ENCODE results near the gene CLK2. TPM values are rescaled to one million over a fixed set of nuclear protein-coding genes. Genes with fewer than 3 reads are reported as not detected.
A peak's percentile ranks its signal among the peaks of the same experiment; 100 is the strongest.

CLK2 gene
- total and polyA plus RNA-seq, 2 of the 13 experiments (the other 11 are each of a cell fraction or from before 2014, with no cell fraction given), result 20.1 to 73.5 TPM

DNA sequence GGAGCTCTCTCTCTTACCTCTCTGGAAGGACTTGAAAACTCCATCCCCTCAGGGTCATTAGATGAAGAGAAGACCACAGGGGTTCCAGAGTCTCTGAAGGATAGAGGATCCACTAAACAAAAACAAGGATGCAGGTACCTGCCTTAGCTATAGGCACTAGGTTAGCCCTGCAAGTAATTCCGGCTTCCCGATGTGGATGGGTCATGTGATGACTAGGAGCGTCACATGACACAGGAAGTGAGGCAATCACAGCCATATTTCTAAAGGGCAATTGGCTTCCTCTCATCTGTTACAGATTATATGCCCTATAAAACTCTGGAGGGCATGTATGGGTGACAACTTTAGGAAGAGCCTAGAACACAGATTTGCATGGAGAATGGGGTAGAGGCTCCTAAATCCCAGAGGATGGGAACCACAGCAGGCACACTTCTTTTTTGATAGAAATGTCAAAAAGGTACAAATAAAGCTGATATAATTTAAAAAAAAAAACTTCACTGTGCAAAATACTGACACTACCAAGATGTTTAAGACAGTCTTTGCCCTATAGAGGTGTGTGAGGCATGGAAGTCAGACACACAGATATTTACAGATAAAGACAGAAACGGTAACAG, 32.1 kb downstream of the CLK2 start (continued):
- TF ChIP-seq ZNF761 (CRISPR knock-in tag; conservative IDR thresholded peaks at IDR 0.05) (no peak), NCOA2 (CRISPR knock-in tag; IDR thresholded peaks at IDR 0.05) (0 out of 2 replicates have a peak, but pooled peaks have one; percentile 14), IRF2 (CRISPR knock-in tag; IDR thresholded peaks at IDR 0.05) (peak; percentile 91), ZNF143 (CRISPR knock-in tag; IDR thresholded peaks at IDR 0.05) (peak; percentile 68; the same call in 1 of the 2 replicates), ZNF317 (CRISPR knock-in tag; IDR thresholded peaks at IDR 0.05) (0 out of 2 replicates have a peak, but pooled peaks have one; percentile 39), ZNF431 (CRISPR knock-in tag; IDR thresholded peaks at IDR 0.05; ENCODE audit: borderline replicate concordance, low read depth) (0 out of 2 replicates have a peak, but pooled peaks have one; percentile 50), KDM2A (CRISPR knock-in tag; IDR thresholded peaks at IDR 0.05; ENCODE audit: borderline replicate concordance, low read depth) (peak; percentile 62; the same call in 1 of the 2 replicates), HDAC1 (CRISPR knock-in tag; IDR thresholded peaks at IDR 0.05) (peak; percentile 93), ZFY (CRISPR knock-in tag; IDR thresholded peaks at IDR 0.05) (peak; percentile 37)
- TF ChIP-seq, protein P1, sequence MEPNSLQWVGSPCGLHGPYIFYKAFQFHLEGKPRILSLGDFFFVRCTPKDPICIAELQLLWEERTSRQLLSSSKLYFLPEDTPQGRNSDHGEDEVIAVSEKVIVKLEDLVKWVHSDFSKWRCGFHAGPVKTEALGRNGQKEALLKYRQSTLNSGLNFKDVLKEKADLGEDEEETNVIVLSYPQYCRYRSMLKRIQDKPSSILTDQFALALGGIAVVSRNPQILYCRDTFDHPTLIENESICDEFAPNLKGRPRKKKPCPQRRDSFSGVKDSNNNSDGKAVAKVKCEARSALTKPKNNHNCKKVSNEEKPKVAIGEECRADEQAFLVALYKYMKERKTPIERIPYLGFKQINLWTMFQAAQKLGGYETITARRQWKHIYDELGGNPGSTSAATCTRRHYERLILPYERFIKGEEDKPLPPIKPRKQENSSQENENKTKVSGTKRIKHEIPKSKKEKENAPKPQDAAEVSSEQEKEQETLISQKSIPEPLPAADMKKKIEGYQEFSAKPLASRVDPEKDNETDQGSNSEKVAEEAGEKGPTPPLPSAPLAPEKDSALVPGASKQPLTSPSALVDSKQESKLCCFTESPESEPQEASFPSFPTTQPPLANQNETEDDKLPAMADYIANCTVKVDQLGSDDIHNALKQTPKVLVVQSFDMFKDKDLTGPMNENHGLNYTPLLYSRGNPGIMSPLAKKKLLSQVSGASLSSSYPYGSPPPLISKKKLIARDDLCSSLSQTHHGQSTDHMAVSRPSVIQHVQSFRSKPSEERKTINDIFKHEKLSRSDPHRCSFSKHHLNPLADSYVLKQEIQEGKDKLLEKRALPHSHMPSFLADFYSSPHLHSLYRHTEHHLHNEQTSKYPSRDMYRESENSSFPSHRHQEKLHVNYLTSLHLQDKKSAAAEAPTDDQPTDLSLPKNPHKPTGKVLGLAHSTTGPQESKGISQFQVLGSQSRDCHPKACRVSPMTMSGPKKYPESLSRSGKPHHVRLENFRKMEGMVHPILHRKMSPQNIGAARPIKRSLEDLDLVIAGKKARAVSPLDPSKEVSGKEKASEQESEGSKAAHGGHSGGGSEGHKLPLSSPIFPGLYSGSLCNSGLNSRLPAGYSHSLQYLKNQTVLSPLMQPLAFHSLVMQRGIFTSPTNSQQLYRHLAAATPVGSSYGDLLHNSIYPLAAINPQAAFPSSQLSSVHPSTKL (CRISPR knock-in tag; IDR thresholded peaks at IDR 0.05), result peak; percentile 34; the same call in 1 of the 2 replicates
- TF ChIP-seq, protein P2, sequence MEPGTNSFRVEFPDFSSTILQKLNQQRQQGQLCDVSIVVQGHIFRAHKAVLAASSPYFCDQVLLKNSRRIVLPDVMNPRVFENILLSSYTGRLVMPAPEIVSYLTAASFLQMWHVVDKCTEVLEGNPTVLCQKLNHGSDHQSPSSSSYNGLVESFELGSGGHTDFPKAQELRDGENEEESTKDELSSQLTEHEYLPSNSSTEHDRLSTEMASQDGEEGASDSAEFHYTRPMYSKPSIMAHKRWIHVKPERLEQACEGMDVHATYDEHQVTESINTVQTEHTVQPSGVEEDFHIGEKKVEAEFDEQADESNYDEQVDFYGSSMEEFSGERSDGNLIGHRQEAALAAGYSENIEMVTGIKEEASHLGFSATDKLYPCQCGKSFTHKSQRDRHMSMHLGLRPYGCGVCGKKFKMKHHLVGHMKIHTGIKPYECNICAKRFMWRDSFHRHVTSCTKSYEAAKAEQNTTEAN (CRISPR knock-in tag; conservative IDR thresholded peaks at IDR 0.05), result no peak
- TF ChIP-seq, protein P3, sequence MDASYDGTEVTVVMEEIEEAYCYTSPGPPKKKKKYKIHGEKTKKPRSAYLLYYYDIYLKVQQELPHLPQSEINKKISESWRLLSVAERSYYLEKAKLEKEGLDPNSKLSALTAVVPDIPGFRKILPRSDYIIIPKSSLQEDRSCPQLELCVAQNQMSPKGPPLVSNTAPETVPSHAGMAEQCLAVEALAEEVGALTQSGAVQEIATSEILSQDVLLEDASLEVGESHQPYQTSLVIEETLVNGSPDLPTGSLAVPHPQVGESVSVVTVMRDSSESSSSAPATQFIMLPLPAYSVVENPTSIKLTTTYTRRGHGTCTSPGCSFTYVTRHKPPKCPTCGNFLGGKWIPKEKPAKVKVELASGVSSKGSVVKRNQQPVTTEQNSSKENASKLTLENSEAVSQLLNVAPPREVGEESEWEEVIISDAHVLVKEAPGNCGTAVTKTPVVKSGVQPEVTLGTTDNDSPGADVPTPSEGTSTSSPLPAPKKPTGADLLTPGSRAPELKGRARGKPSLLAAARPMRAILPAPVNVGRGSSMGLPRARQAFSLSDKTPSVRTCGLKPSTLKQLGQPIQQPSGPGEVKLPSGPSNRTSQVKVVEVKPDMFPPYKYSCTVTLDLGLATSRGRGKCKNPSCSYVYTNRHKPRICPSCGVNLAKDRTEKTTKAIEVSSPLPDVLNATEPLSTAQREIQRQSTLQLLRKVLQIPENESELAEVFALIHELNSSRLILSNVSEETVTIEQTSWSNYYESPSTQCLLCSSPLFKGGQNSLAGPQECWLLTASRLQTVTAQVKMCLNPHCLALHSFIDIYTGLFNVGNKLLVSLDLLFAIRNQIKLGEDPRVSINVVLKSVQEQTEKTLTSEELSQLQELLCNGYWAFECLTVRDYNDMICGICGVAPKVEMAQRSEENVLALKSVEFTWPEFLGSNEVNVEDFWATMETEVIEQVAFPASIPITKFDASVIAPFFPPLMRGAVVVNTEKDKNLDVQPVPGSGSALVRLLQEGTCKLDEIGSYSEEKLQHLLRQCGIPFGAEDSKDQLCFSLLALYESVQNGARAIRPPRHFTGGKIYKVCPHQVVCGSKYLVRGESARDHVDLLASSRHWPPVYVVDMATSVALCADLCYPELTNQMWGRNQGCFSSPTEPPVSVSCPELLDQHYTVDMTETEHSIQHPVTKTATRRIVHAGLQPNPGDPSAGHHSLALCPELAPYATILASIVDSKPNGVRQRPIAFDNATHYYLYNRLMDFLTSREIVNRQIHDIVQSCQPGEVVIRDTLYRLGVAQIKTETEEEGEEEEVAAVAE (CRISPR knock-in tag; IDR thresholded peaks at IDR 0.05; ENCODE audit: borderline replicate concordance), result peak; percentile 82
- TF ChIP-seq, protein P4, sequence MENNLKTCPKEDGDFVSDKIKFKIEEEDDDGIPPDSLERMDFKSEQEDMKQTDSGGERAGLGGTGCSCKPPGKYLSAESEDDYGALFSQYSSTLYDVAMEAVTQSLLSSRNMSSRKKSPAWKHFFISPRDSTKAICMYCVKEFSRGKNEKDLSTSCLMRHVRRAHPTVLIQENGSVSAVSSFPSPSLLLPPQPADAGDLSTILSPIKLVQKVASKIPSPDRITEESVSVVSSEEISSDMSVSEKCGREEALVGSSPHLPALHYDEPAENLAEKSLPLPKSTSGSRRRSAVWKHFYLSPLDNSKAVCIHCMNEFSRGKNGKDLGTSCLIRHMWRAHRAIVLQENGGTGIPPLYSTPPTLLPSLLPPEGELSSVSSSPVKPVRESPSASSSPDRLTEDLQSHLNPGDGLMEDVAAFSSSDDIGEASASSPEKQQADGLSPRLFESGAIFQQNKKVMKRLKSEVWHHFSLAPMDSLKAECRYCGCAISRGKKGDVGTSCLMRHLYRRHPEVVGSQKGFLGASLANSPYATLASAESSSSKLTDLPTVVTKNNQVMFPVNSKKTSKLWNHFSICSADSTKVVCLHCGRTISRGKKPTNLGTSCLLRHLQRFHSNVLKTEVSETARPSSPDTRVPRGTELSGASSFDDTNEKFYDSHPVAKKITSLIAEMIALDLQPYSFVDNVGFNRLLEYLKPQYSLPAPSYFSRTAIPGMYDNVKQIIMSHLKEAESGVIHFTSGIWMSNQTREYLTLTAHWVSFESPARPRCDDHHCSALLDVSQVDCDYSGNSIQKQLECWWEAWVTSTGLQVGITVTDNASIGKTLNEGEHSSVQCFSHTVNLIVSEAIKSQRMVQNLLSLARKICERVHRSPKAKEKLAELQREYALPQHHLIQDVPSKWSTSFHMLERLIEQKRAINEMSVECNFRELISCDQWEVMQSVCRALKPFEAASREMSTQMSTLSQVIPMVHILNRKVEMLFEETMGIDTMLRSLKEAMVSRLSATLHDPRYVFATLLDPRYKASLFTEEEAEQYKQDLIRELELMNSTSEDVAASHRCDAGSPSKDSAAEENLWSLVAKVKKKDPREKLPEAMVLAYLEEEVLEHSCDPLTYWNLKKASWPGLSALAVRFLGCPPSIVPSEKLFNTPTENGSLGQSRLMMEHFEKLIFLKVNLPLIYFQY (CRISPR knock-in tag; IDR thresholded peaks at IDR 0.05; ENCODE audit: borderline replicate concordance), result no peak

Measured in HepG2 (cell line).